T-helper 9 cell (primary cell): ENCODE data around the gene CYP3A4.

ENCODE experiments used
- DNase-seq: peaks from one replicate; pipeline ENCODE4 v3.0.0-alpha.2; 2020

CYP3A4 gene

DNA sequence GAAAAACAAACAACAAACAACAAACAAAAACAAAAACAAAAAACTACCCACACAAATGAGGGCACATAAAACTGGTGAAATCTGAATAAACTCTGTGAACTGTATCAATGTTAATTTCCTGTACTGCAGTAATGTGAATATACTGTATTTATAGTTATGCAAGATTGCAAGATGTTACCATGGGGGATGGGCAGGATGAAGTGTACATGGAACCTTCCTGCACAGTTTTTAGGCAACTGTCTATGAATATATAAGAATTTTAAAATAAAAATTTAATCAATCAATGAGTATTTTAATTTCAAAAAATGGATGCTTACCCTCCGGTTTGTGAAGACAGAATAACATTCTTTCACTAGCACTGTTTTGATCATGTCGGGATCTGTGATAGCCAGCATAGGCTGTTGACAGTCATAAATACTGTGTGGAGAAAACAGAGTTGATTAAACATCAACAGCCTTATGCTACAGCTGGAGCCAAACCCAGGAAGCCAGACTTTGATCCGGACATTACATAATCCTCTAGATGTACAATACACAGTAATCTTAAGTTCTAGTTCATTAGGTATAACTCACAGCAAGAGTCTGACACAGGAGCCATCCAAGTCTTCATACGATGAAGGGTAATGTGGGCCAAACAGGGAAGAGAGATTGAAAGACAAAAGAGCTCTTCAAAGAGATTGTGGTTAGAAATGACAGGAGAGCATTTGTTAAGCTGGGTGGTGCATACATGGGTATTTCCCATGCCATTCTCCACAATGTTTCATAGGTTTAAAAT is 63.8 kb downstream of the CYP3A4 start:
- no peak for DNase-seq

DNA sequence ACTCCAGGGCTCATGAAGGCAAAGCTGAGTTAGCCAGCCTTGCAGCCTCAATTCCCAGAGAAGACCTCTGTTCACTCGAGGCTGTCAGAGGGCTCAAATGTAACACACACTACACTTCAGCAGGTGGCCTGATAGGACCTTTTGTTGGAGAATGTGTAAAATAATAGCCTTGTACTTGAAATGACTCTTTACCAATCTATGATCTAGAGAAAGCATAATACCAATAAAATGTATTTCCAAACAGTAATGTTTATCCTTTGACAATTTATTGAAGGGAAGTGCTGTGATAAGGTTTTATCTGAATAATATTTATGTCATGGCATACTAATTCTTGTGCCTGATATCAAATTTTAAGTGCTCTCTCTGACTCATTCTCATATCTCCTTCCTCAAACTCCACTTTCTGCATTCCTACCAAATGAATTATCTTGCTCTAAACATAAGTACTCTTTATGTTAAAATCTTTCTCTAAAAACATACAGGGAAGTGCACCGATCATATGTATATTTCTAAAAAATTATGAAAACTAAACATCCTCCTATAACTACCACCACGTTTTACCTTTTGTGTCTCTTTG is 69.9 kb downstream of the CYP3A4 start:
- no peak for DNase-seq

GRCh38 chr7:99709838-99710578 is 74.0 kb downstream of the CYP3A4 start:
- DNase-seq, result no peak

- DNase-seq, result no peak
Measured at GRCh38 chr7:99709260-99709659, 74.7 kb downstream of the CYP3A4 start.

DNA sequence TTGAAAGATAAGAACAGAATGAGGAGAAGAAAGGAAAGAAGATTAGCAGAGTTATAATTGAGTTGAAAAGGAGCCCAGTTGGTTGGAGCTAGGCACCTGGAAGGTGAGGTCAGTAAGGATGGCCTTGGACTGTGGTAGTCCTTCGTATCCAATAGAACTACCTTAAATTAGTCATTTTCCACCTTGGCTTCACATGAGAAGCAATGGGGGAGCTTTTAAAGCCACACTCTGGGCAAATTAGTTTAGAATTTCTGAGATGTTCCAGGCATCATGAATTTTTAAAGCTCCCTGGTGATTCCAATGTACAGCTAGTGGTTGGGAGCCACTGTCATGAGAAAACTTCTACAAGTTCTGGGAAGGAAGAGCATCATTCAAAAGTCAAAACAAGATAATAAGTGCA is 76.9 kb downstream of the CYP3A4 start:
- no peak for DNase-seq
